Chondrocyte (in vitro differentiated cells): ENCODE measurements around the gene BAIAP2. TPM values are rescaled to one million over a fixed set of nuclear protein-coding genes. Genes with fewer than 3 reads are reported as not detected.

Source experiments
- DNase-seq: peaks from one replicate; pipeline ENCODE4 v3.0.0; 2021; ENCODE audit warnings: mixed read lengths, low spot score
- H3K27ac Mint-ChIP-seq: one replicate; pipeline ENCODE4 v1.8.0; 2021; ENCODE audit warnings: mild to moderate bottlenecking, moderate library complexity, mixed read lengths; ENCODE audit not compliant: unreplicated experiment
- H3K27me3 Mint-ChIP-seq: 2 replicates; pipeline ENCODE4 v1.8.0; 2021; ENCODE audit warnings: low read depth, mixed read lengths
- H3K36me3 Mint-ChIP-seq: 2 replicates; pipeline ENCODE4 v1.8.0; 2021; ENCODE audit warnings: low read depth, mixed read lengths
- H3K4me1 Mint-ChIP-seq: 2 replicates; pipeline ENCODE4 v1.8.0; 2021; ENCODE audit warnings: low read depth, mild to moderate bottlenecking, mixed read lengths
- H3K4me3 Mint-ChIP-seq: one replicate; pipeline ENCODE4 v1.8.0; 2021; ENCODE audit warnings: mild to moderate bottlenecking, moderate library complexity, mixed read lengths; ENCODE audit not compliant: unreplicated experiment
- H3K9me3 Mint-ChIP-seq: 2 replicates; pipeline ENCODE4 v1.8.0; 2021; ENCODE audit warnings: low read depth, mixed read lengths
- CTCF ChIP-seq: fragments of 200-600 bp; sonication (generic); IDR thresholded peaks from 2 replicates; pipeline ENCODE4 v1.5.0; 2021; ENCODE audit warnings: antibody characterized with exemption, mild to moderate bottlenecking, moderate library complexity
- total RNA-seq: library from RNA; stranded (reverse); gene quantifications from 3 replicates; pipeline ENCODE4 v1.2.1, GENCODE V29; 2021

The BAIAP2 gene
- total RNA-seq, 1 donor from 2014 or later, result 29.5 TPM

GRCh38 chr17:81112450-81112849 lies 77.5 kb downstream of the BAIAP2 start:
- no peak for TF ChIP-seq CTCF
- DNase-seq, result no peak
- no peak overlapping the region for H3K27ac Mint-ChIP-seq
- no peak overlapping the region for H3K4me3 Mint-ChIP-seq
- H3K4me1 Mint-ChIP-seq, result no peaks in the 10 kb centered on the region
- H3K9me3 Mint-ChIP-seq, result no peaks in the 10 kb centered on the region
- H3K36me3 Mint-ChIP-seq, result peaks cover 2% of the 10 kb centered on the region
- H3K27me3 Mint-ChIP-seq, result no peaks in the 10 kb centered on the region

- TF ChIP-seq CTCF, result no peak
- no peak overlapping the region for H3K27ac Mint-ChIP-seq
- H3K4me3 Mint-ChIP-seq, result no peak overlapping the region
- peaks cover 2% of the 10 kb centered on the region for H3K4me1 Mint-ChIP-seq
- no peaks in the 10 kb centered on the region for H3K9me3 Mint-ChIP-seq
- peaks cover 2% of the 10 kb centered on the region for H3K36me3 Mint-ChIP-seq
- H3K27me3 Mint-ChIP-seq, result no peaks in the 10 kb centered on the region
- DNase-seq, result no peak
Observed at GRCh38 chr17:81113158-81113724, 78.3 kb downstream of the BAIAP2 start.

GRCh38 chr17:81114351-81115093 lies 79.6 kb downstream of the BAIAP2 start:
- no peak overlapping the region for H3K27ac Mint-ChIP-seq
- no peaks in the 10 kb centered on the region for H3K27me3 Mint-ChIP-seq
- peaks cover 2% of the 10 kb centered on the region for H3K36me3 Mint-ChIP-seq
- peaks cover 7% of the 10 kb centered on the region for H3K4me1 Mint-ChIP-seq
- DNase-seq, result no peak
- H3K9me3 Mint-ChIP-seq, result no peaks in the 10 kb centered on the region
- H3K4me3 Mint-ChIP-seq, result no peak overlapping the region
- TF ChIP-seq CTCF, result no peak

GRCh38 chr17:81115219-81115618 lies 80.3 kb downstream of the BAIAP2 start:
- Mint-ChIP-seq H3K27ac (no peak overlapping the region), H3K4me1 (peaks cover 9% of the 10 kb centered on the region), H3K27me3 (no peaks in the 10 kb centered on the region), H3K4me3 (no peak overlapping the region), H3K36me3 (no peaks in the 10 kb centered on the region), H3K9me3 (no peaks in the 10 kb centered on the region)
- no peak for TF ChIP-seq CTCF
- DNase-seq, result no peak

DNA sequence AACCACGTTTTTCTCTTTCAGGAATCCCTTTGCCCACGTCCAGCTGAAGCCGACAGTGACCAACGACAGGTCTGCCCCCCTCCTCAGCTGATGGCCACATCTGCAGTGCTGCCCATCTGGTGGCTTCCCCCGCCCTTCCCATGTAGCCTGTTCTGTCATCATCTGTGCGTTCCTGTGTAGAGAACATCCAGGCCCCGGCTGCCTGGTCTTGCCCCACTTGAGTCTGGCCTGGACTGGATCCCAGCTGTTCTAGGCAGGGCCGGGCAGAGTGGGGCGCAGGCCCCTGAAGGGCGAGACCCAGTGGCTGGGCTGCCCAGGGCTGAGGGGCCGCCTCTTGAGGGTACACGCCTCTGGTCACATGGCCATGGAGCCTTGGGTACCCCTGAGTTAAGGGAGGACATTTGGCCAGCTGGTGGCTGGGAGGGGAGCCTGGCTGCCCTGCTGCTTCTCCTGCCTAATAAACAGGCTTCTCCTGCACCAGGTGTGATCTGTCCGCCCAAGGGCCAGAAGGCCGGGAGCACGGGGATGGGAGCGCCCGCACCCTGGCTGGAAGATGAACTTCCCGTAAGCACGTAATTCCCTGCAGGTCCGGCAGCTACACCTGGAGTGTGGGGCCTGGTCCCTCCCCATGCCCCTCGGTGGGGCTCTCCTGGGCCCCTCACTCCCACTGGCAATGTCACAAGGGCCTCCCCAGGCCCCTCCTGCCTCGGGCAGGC lies 81.0 kb downstream of the BAIAP2 start:
- no peaks in the 10 kb centered on the region for H3K9me3 Mint-ChIP-seq
- H3K4me3 Mint-ChIP-seq, result no peak overlapping the region
- no peak for TF ChIP-seq CTCF
- no peaks in the 10 kb centered on the region for H3K36me3 Mint-ChIP-seq
- no peak for DNase-seq
- H3K4me1 Mint-ChIP-seq, result peaks cover 9% of the 10 kb centered on the region
- no peak overlapping the region for H3K27ac Mint-ChIP-seq
- no peaks in the 10 kb centered on the region for H3K27me3 Mint-ChIP-seq
